ENCODE results near the gene PACSIN1. TPM values are rescaled to one million over a fixed set of nuclear protein-coding genes. Genes with fewer than 3 reads are reported as not detected.

PACSIN1 gene
- total RNA-seq, 1 donor from 2014 or later: 0.08 TPM

DNA sequence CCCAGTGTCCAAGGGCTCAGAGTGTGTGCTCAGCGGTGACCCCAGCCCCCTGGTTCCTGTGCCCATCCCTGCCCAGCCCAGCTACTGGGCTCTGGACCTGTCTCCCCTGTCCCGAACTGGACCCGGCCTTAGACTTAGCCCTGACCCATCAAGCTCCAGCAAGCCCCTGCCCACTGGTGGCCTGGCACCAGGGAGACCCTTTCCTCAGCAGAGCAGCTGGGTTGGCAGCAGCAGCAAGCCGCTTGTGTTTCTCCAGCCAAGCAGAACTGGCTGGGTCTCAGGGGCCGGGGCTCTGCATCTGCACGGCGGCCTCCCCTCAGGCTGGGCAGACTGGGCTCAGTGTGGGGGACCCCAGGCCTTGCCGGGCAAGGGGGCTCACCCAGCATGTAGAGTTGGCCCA is 89.5 kb downstream of the PACSIN1 start:
- Mint-ChIP-seq H3K36me3 (ENCODE audit: low read depth, unreplicated experiment) (no peaks in the 10 kb centered on the region), H3K27ac (ENCODE audit: unreplicated experiment) (no peak overlapping the region), H3K27me3 (ENCODE audit: unreplicated experiment) (peaks cover 13% of the 10 kb centered on the region), H3K4me3 (ENCODE audit: unreplicated experiment) (no peak overlapping the region), H3K4me1 (ENCODE audit: unreplicated experiment) (peaks cover 3% of the 10 kb centered on the region), H3K9me3 (ENCODE audit: unreplicated experiment) (no peaks in the 10 kb centered on the region)
- TF ChIP-seq, protein P1, sequence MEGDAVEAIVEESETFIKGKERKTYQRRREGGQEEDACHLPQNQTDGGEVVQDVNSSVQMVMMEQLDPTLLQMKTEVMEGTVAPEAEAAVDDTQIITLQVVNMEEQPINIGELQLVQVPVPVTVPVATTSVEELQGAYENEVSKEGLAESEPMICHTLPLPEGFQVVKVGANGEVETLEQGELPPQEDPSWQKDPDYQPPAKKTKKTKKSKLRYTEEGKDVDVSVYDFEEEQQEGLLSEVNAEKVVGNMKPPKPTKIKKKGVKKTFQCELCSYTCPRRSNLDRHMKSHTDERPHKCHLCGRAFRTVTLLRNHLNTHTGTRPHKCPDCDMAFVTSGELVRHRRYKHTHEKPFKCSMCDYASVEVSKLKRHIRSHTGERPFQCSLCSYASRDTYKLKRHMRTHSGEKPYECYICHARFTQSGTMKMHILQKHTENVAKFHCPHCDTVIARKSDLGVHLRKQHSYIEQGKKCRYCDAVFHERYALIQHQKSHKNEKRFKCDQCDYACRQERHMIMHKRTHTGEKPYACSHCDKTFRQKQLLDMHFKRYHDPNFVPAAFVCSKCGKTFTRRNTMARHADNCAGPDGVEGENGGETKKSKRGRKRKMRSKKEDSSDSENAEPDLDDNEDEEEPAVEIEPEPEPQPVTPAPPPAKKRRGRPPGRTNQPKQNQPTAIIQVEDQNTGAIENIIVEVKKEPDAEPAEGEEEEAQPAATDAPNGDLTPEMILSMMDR (IDR thresholded peaks at IDR 0.05; ENCODE audit: unreplicated experiment): no peak
- no peak for DNase-seq (ENCODE audit: low spot score)

DNA sequence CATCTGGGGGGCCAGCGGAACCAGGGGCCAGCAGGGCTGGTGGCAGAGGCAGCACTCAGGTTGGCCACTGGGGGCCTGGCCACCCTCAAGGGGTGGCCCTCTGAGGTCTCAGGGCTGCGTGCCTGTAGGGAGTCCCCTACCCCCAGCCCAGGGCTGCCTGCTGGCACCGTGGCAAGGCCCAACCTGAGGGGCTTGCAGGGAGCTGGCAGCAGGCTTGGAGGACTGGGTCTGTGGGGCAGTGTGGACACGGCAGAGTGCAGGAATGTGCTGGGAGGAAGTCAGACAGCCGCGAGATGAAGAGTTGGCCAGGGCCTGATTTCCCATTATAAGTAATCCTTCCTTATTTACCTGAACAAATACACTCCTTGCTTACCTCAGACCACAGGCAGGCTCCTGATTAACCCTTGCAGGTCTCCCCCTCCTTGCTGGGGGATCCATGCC is 90.2 kb downstream of the PACSIN1 start, which contains the start of gene SPDEF:
TSS of gene SPDEF (minus strand) at position 299 of the 441 bp plus-strand sequence. CDS start 11,874 bp downstream, outside the sequence.
- no peak within 1 kb of the TSS for H3K4me3 Mint-ChIP-seq (ENCODE audit: unreplicated experiment)

DNA sequence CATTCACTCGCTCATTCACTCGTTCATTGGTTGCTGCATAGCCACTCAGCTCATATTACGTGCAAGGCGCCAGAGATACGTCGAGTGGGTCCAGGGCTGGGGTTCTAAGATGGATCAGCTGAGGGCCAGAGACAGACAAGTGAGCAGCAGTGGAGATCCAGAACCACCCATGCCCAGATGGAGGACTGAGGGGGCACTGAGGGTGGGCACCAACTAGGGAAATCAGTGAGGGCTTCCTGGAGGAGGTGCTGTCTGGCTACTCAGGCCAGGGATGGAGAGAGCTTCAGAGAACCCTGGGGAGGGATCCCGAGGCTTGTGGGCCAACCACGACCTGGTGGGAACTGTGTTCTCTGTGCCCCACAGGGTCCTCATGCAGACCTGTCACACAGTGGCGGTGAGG is 90.6 kb downstream of the PACSIN1 start:
- Mint-ChIP-seq H3K9me3 (ENCODE audit: unreplicated experiment) (no peaks in the 10 kb centered on the region), H3K27me3 (ENCODE audit: unreplicated experiment) (peaks cover 13% of the 10 kb centered on the region), H3K4me1 (ENCODE audit: unreplicated experiment) (peaks cover 3% of the 10 kb centered on the region), H3K4me3 (ENCODE audit: unreplicated experiment) (no peak overlapping the region), H3K27ac (ENCODE audit: unreplicated experiment) (no peak overlapping the region), H3K36me3 (ENCODE audit: low read depth, unreplicated experiment) (no peaks in the 10 kb centered on the region)
- TF ChIP-seq, protein P1 (IDR thresholded peaks at IDR 0.05; ENCODE audit: unreplicated experiment): no peak
- no peak for DNase-seq (ENCODE audit: low spot score)

More for the DNA sequence above, 90.2 kb downstream of the PACSIN1 start, which contains the start of gene SPDEF:
- H3K27me3 Mint-ChIP-seq (ENCODE audit: unreplicated experiment): peaks cover 13% of the 10 kb centered on the region
- TF ChIP-seq, protein P1 (IDR thresholded peaks at IDR 0.05; ENCODE audit: unreplicated experiment): no peak
- no peak for DNase-seq (ENCODE audit: low spot score)
- H3K9me3 Mint-ChIP-seq (ENCODE audit: unreplicated experiment): no peaks in the 10 kb centered on the region
- H3K36me3 Mint-ChIP-seq (ENCODE audit: low read depth, unreplicated experiment): no peaks in the 10 kb centered on the region
- H3K27ac Mint-ChIP-seq (ENCODE audit: unreplicated experiment): no peak within 1 kb of the TSS
- peaks cover 3% of the 10 kb centered on the region for H3K4me1 Mint-ChIP-seq (ENCODE audit: unreplicated experiment)

DNA sequence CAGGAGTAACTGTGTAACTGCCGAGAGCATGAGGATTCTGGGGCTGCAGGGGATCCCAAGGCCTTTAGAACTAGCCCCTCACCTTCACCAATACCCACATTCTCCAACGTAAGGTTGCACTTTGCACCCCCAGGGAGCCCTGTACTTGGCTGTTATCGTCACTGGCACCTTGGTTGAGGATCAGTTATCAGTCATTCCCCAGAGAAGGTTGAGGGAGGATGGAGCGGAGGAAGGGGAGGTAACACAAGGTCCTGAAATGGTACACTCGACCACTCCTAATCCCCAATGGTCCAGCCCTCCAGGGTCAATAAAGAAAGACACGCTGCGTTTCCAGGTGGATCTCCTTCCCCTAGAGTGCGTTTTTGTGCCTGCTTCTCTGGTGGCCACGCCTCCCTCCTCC is 91.4 kb downstream of the PACSIN1 start:
- no peaks in the 10 kb centered on the region for H3K36me3 Mint-ChIP-seq (ENCODE audit: low read depth, unreplicated experiment)
- no peak for DNase-seq (ENCODE audit: low spot score)
- TF ChIP-seq, protein P1 (IDR thresholded peaks at IDR 0.05; ENCODE audit: unreplicated experiment): no peak
- peaks cover 3% of the 10 kb centered on the region for H3K4me1 Mint-ChIP-seq (ENCODE audit: unreplicated experiment)
- H3K4me3 Mint-ChIP-seq (ENCODE audit: unreplicated experiment): no peak overlapping the region
- no peak overlapping the region for H3K27ac Mint-ChIP-seq (ENCODE audit: unreplicated experiment)
- no peaks in the 10 kb centered on the region for H3K9me3 Mint-ChIP-seq (ENCODE audit: unreplicated experiment)
- H3K27me3 Mint-ChIP-seq (ENCODE audit: unreplicated experiment): peaks cover 9% of the 10 kb centered on the region

DNA sequence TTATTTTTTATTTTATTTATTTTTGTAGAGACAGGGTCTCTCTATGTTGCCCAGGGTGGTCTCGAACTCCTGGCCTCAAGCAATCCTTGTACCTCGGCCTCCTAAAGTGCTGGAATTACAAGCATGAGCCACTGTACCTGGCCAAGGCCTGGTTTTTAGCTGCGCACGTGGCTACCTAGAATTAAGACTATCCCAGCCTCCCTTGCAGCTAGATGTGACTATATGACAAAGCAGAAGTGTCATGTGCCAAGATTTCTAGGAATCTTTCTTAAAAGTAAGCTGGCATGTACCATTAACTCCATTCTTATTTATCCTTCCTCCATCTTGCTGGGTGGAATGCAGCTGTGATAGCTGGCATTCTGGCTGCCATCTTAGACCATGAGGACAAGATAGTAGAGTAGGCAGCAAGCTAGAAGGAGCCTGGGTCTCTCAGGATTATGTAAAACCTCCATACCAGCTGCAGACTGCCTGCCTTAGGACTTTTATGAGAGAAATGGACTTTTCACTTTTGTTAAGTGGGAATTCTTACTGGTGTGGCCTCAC is 92.4 kb downstream of the PACSIN1 start:
- Mint-ChIP-seq H3K9me3 (ENCODE audit: unreplicated experiment) (no peaks in the 10 kb centered on the region), H3K4me1 (ENCODE audit: unreplicated experiment) (peaks cover 3% of the 10 kb centered on the region), H3K4me3 (ENCODE audit: unreplicated experiment) (no peak overlapping the region), H3K36me3 (ENCODE audit: low read depth, unreplicated experiment) (no peaks in the 10 kb centered on the region), H3K27me3 (ENCODE audit: unreplicated experiment) (peaks cover 8% of the 10 kb centered on the region), H3K27ac (ENCODE audit: unreplicated experiment) (no peak overlapping the region)
- no peak for DNase-seq (ENCODE audit: low spot score)
- TF ChIP-seq, protein P1 (IDR thresholded peaks at IDR 0.05; ENCODE audit: unreplicated experiment): no peak
